Fibroblast of skin of abdomen (primary cell): ENCODE measurements around the gene GGTLC3. TPM values are rescaled to one million over a fixed set of nuclear protein-coding genes. Genes with fewer than 3 reads are reported as not detected.
A peak's percentile ranks its signal among the peaks of the same experiment; 100 is the strongest.
"Not testable (repeated sequence)": the region's sequence is repeated elsewhere in the genome, so short reads cannot be mapped to it uniquely, and the experiment has no call there.

Experiments used
- DNase-seq: peaks from one replicate; pipeline ENCODE4 v3.0.0-alpha.2; 2013
- polyA plus RNA-seq, 2 experiments: library from polyadenylated mRNA; unstranded; fragments of 120-200 nt; gene quantifications; one replicate each; pipeline ENCODE4 v1.2.1, GENCODE V29; 2013; ENCODE audit not compliant: insufficient read length in 2 of 2

GGTLC3 gene
- polyA plus RNA-seq (2013, experiment 1 of 2; ENCODE audit: insufficient read length) = not detected
- polyA plus RNA-seq (2013, experiment 2 of 2; ENCODE audit: insufficient read length) = not detected

- not testable (repeated sequence) for DNase-seq
Measured at GRCh38 chr22:18518061-18518460, at the start of gene GGTLC3. TSS of gene GGTLC3 (minus strand) at chr22:18518161. CDS start at chr22:18517897, 264 bp downstream.

GRCh38 chr22:18560099-18560974, 42.4 kb upstream of the GGTLC3 start:
- not testable (repeated sequence) for DNase-seq

DNA sequence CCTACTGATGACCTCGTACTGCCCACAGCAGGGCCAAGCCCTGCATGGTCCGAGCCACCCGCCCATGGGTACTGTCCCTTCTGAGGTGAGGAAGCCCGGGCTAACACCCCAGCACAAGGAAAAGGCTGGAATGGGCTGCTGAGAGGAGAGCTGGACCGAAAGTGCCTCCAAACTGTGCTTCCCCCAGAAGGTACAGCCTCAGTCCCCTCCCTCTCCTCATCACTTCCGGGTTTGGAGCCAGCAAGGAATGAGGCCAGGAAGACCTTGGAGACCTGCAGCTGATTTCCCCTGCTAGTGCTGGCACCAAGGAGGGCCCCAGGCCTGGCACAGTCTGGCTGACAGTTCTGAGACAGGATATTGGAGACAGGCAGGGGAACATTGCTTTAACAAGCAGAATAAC, 41.0 kb upstream of the GGTLC3 start:
- not testable (repeated sequence) for DNase-seq

- not testable (repeated sequence) for DNase-seq
Measured at GRCh38 chr22:18558516-18558915, 40.6 kb upstream of the GGTLC3 start.

DNA sequence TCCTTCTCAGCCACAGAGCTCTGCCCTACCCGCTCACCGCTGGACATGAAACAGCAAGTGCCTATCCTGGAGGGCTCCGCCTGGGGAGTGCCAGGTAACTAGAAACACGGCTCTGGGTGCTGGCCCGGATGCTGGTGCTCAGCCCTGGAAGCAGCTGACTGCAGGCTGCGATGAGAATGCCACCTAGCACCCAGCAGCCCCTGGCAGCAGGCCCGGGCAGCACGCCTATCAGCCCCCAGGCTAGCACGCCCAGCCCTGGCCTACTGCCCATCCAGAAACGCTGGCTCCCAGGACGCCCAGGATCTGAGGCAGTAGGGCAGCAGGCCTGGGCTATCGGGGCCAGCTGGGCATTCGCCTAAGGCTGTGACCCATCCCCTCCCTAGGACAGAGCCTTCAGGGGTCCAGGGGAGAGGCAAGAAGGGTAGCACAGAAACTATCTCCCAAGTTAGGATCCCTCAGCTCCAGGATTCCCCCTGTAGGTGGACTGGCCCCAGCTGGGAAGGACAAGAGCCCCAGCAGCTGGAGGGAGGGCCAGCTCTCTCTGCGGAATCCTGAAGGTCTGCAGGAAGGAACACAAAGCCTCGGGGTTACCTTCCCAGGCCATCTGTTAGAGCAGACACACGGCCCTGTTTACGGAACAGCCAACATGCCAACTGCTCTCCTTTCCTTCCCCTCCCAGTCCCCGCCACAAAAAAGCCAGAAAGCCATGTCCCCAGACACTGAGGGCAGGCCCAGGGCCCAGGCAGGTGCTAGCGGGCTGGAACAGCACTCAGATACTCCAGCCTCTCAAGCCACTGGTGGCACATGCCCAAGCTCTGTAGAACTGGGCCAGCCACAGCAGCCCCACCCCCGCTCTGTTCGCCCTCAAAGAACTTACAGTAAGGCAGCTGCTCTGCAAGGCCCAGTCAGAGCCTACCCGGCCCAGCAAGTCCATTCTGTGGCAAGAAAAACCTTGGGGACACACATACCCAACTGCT, 36.6 kb upstream of the GGTLC3 start:
- DNase-seq = not testable (repeated sequence)

GRCh38 chr22:18552839-18553597, 35.1 kb upstream of the GGTLC3 start:
- DNase-seq = not testable (repeated sequence)

- not testable (repeated sequence) for DNase-seq
Measured at GRCh38 chr22:18551046-18551445, 33.1 kb upstream of the GGTLC3 start.

DNA sequence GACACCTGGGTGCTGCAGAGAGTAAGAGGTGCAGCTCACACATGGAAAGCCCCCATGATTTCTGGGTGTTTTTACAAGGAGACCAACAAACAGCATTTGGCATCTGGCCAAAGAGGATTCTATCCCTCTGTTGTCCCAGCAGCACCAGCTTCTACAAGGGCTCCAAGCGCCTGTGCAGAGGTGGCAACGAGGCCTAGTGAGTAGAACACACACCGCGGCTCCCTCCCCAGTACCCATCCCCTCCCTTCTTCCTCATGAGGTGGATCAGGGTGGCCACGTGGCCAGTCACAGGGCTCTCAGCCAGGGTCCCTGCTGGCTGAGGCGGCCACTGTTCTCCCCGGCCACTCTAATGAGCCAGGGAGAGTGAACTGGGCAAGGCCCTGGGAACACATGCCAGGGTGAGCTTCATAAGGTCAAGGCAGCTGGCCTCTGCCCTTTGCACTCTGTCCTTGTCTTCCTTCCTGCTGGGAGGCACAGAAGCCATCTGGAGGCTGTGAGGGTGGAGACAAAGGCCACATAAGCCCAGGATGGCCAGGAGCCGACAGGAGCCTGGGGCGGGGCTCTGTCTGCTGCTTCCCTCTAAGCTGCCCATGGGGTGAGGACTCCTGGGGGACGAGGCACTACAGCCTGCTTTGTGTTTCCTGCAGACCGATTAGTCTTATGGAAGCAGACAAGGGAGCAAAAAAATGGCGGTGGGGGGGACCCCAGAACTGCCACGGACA, 31.7 kb upstream of the GGTLC3 start:
- DNase-seq = not testable (repeated sequence)

DNA sequence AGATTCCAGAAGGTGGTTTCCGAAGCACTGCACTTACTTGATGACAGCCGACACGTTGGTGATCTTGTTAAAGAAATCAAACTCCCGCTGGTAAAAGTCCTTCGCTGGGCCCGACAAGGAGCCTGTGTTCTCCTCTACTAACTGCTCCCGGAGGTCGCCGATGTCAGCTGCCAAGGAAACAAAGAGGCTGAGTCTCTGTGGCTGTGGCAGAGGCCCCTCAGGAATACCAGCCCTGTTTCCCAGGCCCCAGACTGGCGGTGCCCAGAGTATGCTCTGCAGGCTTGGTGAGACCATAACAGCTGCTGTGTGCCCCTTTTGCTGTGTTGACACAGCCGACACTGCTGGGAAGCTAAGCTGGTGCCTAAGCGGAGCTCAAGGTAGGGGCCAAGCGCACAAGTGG, 26.7 kb upstream of the GGTLC3 start:
- DNase-seq = not testable (repeated sequence)

DNA sequence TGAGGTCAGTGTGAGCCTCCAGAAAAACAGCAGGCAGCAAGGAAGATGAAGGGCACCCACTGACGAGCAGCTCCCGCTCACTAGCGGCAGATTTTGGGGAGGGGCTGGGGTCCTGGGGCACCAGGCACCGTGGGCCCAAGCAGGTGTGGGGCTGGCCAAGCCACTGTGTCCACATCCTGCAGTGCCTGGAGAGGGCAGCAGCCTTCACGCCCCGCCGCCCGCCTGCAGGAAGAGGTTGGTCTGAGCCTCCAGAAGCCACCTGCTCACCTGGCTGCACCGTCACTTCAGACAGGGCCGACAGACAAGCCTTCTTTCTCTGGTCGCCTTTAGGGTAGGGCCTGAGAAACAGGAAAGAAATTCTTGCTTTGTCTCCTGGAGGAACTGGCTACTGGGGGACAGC, 25.4 kb upstream of the GGTLC3 start:
- DNase-seq = not testable (repeated sequence)

DNA sequence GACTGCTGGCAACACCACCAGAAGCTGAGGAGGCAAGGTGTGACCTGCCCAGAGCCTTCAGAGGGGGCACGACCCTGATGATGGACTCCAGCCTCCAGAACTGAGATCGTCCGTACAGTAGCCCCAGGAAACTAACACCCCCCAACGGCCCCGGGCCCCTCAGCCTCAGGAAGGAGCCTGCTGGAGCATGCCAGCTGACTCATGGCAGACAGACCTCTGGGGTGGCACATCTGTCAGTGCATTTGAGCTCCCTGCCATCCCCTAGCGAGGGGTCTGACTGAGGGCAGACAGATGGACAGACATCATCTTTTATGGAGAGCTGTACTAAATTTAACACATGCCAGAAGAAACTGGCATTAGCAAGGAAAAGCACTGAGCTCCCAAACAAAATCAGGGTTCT, 22.0 kb upstream of the GGTLC3 start:
- not testable (repeated sequence) for DNase-seq

DNA sequence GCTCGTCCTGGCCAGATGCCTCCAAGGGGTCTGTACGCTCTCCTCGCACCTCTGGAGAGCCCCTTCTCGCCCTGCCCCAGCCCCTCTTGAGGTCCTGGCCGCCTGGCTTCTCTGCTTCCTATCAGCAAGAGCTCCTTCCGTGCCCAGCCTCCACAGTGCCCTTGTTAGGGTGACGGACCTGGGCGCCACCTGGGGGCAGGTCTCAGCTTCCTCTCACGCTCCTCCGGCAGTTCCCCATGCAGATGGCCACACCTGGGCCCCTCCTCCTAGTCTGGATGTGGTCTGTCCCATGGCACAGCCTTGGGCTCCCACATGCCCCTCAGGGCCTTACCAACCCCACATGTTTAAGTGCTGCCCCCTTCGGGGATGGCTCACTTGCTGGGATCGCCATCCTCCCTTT, 16.4 kb upstream of the GGTLC3 start:
- DNase-seq = not testable (repeated sequence)

- DNase-seq = not testable (repeated sequence)
Measured at GRCh38 chr22:18533633-18534032, 15.7 kb upstream of the GGTLC3 start.

DNA sequence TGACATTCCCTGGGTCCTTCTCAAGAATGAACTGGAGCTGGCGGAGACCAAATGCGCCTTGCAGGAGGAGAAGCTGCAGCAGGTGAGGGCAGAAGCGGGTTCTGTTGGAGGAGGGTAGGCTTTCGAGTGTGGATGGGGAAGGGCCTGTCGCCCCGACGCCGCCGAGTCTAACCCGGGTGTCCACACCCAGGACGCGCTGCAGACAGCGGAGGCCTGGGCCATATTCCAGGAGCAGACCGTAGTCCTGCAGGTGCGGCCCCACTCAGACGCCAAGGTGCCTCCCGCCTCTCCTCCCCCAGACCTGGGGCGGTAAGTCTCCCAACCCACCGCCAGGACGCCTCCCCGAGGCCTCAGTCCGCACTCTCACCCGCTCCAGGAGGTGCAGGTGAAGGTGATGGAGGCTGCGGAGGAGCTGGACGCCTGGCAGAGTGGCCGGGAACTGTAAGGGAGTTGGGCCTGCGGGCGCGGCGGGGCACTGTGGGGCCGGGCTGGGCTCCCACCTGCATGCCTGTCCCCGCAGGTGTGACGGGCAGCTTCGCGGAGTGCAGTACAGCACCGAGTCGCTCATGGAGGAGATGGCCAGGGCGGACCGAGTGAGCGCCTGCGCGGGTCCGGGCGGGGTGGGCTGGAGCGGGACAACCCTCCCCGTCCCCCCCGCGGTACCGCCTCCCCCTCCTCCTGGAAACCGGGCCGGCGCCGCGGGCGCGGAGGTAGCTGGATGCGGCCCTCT, 11.6 kb upstream of the GGTLC3 start:
- not testable (repeated sequence) for DNase-seq

DNA sequence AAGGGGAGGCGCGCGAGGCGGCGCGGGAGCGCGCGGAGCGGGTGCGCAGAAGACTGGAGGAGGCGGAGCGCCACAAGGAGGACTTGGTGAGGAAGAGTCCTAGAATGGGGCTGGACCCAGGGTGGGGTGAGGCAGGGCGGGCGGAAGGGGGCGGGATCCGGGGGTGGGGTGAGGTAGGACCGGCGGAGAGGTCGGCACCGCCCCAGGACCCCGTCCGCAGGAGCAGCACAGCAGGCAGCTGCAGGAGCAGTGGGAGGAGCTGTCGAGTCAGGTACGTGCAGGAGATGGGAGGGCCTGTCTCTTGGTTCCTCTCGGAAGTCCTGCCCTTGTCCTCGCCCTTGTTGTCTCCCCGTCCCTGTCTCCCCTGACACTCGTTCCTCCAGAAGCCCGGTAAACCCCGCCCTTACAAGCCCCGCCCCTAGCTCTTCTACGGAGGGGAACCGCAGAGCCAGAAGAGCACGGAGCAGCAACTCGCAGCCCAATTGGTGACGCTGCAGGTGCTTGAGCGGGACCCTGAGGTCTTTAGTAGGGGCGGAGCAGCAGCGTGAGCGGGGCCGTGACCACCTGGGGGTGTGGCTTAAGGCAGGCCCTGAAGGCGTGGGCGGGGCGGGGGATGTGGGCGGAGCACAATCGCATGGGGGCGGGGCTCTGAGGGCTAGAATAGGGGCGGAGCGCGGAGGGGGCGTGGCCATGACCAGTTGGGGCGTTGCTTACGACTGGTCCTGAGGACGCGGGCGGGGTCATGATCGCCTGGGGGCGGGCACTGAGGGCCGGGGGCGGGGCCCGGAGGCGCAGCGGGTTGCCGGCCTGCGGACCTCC, 10.8 kb upstream of the GGTLC3 start:
- peak; percentile 42 for DNase-seq

DNA sequence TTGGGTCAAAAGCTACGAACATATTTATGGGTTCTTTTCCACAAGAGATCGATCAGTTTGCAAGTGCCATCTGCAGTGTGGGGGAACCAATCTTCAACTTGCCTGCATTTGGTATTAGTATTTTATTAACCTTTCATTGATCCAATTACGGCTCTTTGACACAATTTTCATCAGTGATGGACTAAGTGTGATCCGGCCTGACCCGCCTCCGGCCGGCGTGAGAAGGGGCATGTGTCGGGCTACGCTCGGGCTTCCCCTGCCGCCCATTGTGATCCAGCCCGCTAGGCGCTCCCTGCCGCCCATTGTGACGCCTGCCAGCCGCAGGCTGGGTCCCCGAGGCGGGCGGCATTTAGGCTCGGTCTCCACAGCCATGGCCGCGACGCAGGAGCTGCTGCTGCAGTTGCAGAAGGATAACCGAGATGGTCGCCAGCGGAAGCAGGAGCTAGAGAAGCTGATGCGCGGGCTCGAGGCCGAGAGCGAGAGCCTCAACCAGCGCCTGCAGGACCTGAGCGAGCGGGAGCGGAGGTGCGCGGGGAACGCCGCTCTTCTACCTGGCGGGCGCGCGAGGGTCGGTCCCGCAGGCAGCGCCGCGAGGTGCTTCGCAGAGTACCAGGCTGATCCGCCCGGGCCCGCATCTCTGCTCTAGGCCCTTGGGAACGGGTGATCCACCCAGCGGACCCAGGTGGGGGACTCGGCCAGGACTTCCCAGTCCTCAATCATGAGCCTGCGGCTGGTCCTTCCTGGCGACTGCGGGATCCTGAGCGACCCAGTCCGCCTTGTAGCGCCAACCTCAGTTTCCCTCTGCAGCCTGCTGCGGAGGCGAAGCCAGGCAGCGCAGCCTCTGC, 10.0 kb upstream of the GGTLC3 start, which contains the start of gene TMEM191B:
Gene TMEM191B (plus strand): TSS at position 51 of the 845 bp plus-strand sequence. CDS start 179 bp downstream, at position 230.
- DNase-seq = not testable (repeated sequence)

DNA sequence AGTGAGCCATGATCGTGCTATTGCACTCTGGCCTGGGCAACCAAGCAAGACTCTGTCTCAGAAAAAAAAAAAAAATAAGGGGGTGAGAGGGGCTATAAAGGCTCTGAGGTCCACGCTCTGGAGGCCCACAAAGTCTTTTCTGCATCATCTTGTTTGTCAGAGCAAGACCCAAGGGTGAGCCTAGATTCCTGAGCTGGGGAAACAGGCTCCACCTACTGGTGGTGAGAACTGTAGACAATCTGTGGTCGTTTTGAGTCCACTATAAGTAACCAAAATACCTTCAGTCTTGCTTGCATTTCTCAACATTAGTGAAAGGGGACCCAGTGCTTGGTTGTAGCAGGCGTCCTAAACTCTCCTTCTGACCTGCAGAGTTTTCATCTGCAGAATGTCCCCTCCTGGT, 5.4 kb upstream of the GGTLC3 start:
- DNase-seq = not testable (repeated sequence)

- not testable (repeated sequence) for DNase-seq
Measured at GRCh38 chr22:18522762-18523161, 4.8 kb upstream of the GGTLC3 start.
